ELR (cell line): ENCODE data around the gene FUCA1.
"Not testable (repeated sequence)": the region's sequence is repeated elsewhere in the genome, so short reads cannot be mapped to it uniquely, and the experiment has no call there.

ENCODE experiments used
- DNase-seq: peaks from one replicate; pipeline ENCODE4 v3.0.0-alpha.2; 2015; ENCODE audit warnings: low read depth

Gene FUCA1

GRCh38 chr1:23837908-23838307, 30.2 kb downstream of the FUCA1 start:
- no peak for DNase-seq

- DNase-seq = no peak
Observed at GRCh38 chr1:23836037-23836436, 32.1 kb downstream of the FUCA1 start.

GRCh38 chr1:23834156-23834555, 33.9 kb downstream of the FUCA1 start:
- DNase-seq = not testable (repeated sequence)

- no peak for DNase-seq
Observed at GRCh38 chr1:23827717-23828116, 40.4 kb downstream of the FUCA1 start.

GRCh38 chr1:23826590-23826989, 41.5 kb downstream of the FUCA1 start:
- DNase-seq = not testable (repeated sequence)

- DNase-seq = no peak
Observed at GRCh38 chr1:23825762-23826522, 42.1 kb downstream of the FUCA1 start.

- peak; percentile 92 for DNase-seq
Observed at GRCh38 chr1:23825076-23825761, 42.9 kb downstream of the FUCA1 start, which contains the start of gene HMGCL. Gene HMGCL (minus strand): TSS chr1:23825429. CDS start chr1:23825415, 14 bp downstream.

GRCh38 chr1:23824711-23825075, 43.4 kb downstream of the FUCA1 start:
- DNase-seq = no peak

- no peak for DNase-seq
Observed at GRCh38 chr1:23823767-23824166, 44.3 kb downstream of the FUCA1 start.

- DNase-seq = no peak
Observed at GRCh38 chr1:23817633-23818032, 50.5 kb downstream of the FUCA1 start.

GRCh38 chr1:23816906-23817305, 51.2 kb downstream of the FUCA1 start:
- DNase-seq = no peak

- no peak for DNase-seq
Observed at GRCh38 chr1:23816361-23816760, 51.7 kb downstream of the FUCA1 start.

GRCh38 chr1:23814016-23814415, 54.1 kb downstream of the FUCA1 start:
- DNase-seq = peak; percentile 37

- DNase-seq = no peak
Observed at GRCh38 chr1:23810818-23811540, 57.1 kb downstream of the FUCA1 start.

GRCh38 chr1:23809751-23810171, 58.3 kb downstream of the FUCA1 start:
- peak; percentile 69 for DNase-seq

- no peak for DNase-seq
Observed at GRCh38 chr1:23807453-23807852, 60.6 kb downstream of the FUCA1 start.

GRCh38 chr1:23806280-23806679, 61.8 kb downstream of the FUCA1 start:
- DNase-seq = no peak

GRCh38 chr1:23805025-23805424, 63.1 kb downstream of the FUCA1 start:
- DNase-seq = no peak

- no peak for DNase-seq
Observed at GRCh38 chr1:23804183-23804835, 63.8 kb downstream of the FUCA1 start.

- DNase-seq = no peak
Observed at GRCh38 chr1:23803674-23804073, 64.4 kb downstream of the FUCA1 start.

- DNase-seq = not testable (repeated sequence)
Observed at GRCh38 chr1:23802809-23803342, 65.2 kb downstream of the FUCA1 start.

- DNase-seq = no peak
Observed at GRCh38 chr1:23801876-23802275, 66.2 kb downstream of the FUCA1 start.
